SK-N-SH (cell line): Measurements from ENCODE around the gene DNAL4. TPM values are rescaled to one million over a fixed set of nuclear protein-coding genes. Genes with fewer than 3 reads are reported as not detected.
A peak's percentile ranks its signal among the peaks of the same experiment; 100 is the strongest.

ENCODE experiments used
- CTCF ChIA-PET: fragments of 300-600, 350-600 bp; formaldehyde crosslinking; extraction: SDS; loops from one replicate; lab custom pipeline; 2021; lab: Yijun Ruan, JAX
- POLR2A ChIA-PET: fragments of 350-600 bp; sonication (Branson Sonifier 250); formaldehyde crosslinking; extraction: SDS; loops from one replicate; lab custom pipeline; 2020; ENCODE audit warnings: antibody characterized with exemption, inconsistent platforms; lab: Yijun Ruan, JAX
- DNase-seq: peaks from one replicate; pipeline ENCODE4 v3.0.0; 2012
- H2AFZ ChIP-seq: fragments of 200-600 bp; sonication (generic); 2 replicates; pipeline ENCODE4 v1.8.1; 2016; ENCODE audit warnings: antibody characterized with exemption, mild to moderate bottlenecking, low read depth
- H3F3A ChIP-seq: fragments of 200-600 bp; sonication (generic); replicated peaks from 2 replicates; pipeline ENCODE3; 2016; ENCODE audit warnings: antibody characterized with exemption, mild to moderate bottlenecking; ENCODE audit not compliant: insufficient read depth
- H3K27ac ChIP-seq, 2 experiments: fragments of 200-500 bp in 1 of 2; fragments of 200-600 bp in 1 of 2; sonication (Bioruptor generic) in 1 of 2; sonication (generic), shearing (Covaris generic) in 1 of 2; 2 replicates each; pipeline versions ENCODE4 v1.5.1 to v1.6.1; 2014 to 2016; ENCODE audit warnings: low read depth in 2 of 2, inconsistent platforms in 1 of 2, low read length in 1 of 2, mild to moderate bottlenecking in 1 of 2, mixed read lengths in 1 of 2
- H3K27me3 ChIP-seq: fragments of 200-600 bp; sonication (generic), shearing (Covaris generic); 2 replicates; pipeline ENCODE4 v1.6.1; 2016; ENCODE audit warnings: mixed run types; ENCODE audit not compliant: insufficient read depth
- H3K36me3 ChIP-seq, 2 experiments: fragments of 200-500 bp in 1 of 2; fragments of 200-600 bp in 1 of 2; sonication (Bioruptor generic) in 1 of 2; sonication (generic) in 1 of 2; replicated peaks in 1 of 2; 2 replicates each; pipeline versions ENCODE3 to v1.5.1; 2014 to 2016; ENCODE audit warnings: low read length in 1 of 2, mild to moderate bottlenecking in 1 of 2; ENCODE audit not compliant: insufficient read depth in 2 of 2, control insufficient read depth in 1 of 2
- H3K4me1 ChIP-seq, 2 experiments: fragments of 200-500 bp in 1 of 2; fragments of 200-600 bp in 1 of 2; sonication (Bioruptor generic) in 1 of 2; sonication (generic), shearing (Covaris generic) in 1 of 2; 2 replicates each; pipeline versions ENCODE4 v1.5.1 to v1.6.1; 2014 to 2016; ENCODE audit warnings: low read depth in 1 of 2, low read length in 1 of 2, mixed run types in 1 of 2; ENCODE audit not compliant: insufficient read depth in 2 of 2, control insufficient read depth in 1 of 2
- H3K4me2 ChIP-seq: fragments of 200-600 bp; sonication (generic), shearing (Covaris generic); 2 replicates; pipeline ENCODE4 v1.6.1; 2017; ENCODE audit warnings: mixed run types
- H3K4me3 ChIP-seq, 2 experiments: fragments of 200-500 bp in 1 of 2; fragments of 200-600 bp in 1 of 2; sonication (Bioruptor generic) in 1 of 2; sonication (generic), shearing (Covaris generic) in 1 of 2; 2 replicates each; pipeline versions ENCODE4 v1.5.1 to v1.8.1; 2014 to 2016; ENCODE audit warnings: low read depth in 2 of 2, inconsistent platforms in 1 of 2, low read length in 1 of 2, mild to moderate bottlenecking in 1 of 2, mixed read lengths in 1 of 2, moderate library complexity in 1 of 2
- H3K79me2 ChIP-seq: fragments of 200-600 bp; sonication (generic); 2 replicates; pipeline ENCODE4 v1.8.1; 2017; ENCODE audit warnings: mild to moderate bottlenecking; ENCODE audit not compliant: insufficient read depth
- H3K9ac ChIP-seq: fragments of 200-600 bp; sonication (generic); 2 replicates; pipeline ENCODE4 v1.6.1; 2017; ENCODE audit warnings: mixed run types
- H3K9me2 ChIP-seq: fragments of 200-600 bp; sonication (generic); 2 replicates; pipeline ENCODE4 v1.6.1; 2017; ENCODE audit warnings: mixed run types
- H3K9me3 ChIP-seq: fragments of 200-600 bp; sonication (generic); 2 replicates; pipeline ENCODE4 v1.6.1; 2017; ENCODE audit warnings: mixed run types, mild to moderate bottlenecking, moderate library complexity
- H4K20me1 ChIP-seq: fragments of 200-600 bp; sonication (generic); 2 replicates; pipeline ENCODE4 v1.6.1; 2017; ENCODE audit warnings: mild to moderate bottlenecking, mixed run types; ENCODE audit not compliant: insufficient read depth
- EP300 ChIP-seq, 2 experiments: IDR thresholded peaks; 2 replicates each; pipeline versions ENCODE4 v1.4.0 to v1.6.1; 2012; ENCODE audit warnings: borderline replicate concordance in 1 of 2, low read depth in 1 of 2, low read length in 1 of 2
- FOSL2 ChIP-seq: IDR thresholded peaks from 2 replicates; pipeline ENCODE4 v1.4.0; 2012; ENCODE audit warnings: low read depth, mild to moderate bottlenecking, moderate library complexity, borderline replicate concordance
- GABPA ChIP-seq: IDR thresholded peaks from 2 replicates; pipeline ENCODE4 v1.4.0; 2012; ENCODE audit warnings: low read depth, mild to moderate bottlenecking
- NFIC ChIP-seq: IDR thresholded peaks from 2 replicates; pipeline ENCODE4 v1.4.0; 2012; ENCODE audit warnings: borderline replicate concordance
- NRF1 ChIP-seq: IDR thresholded peaks from 2 replicates; pipeline ENCODE4 v1.6.1; 2012; ENCODE audit warnings: low read depth, mild to moderate bottlenecking, low read length
- RAD21 ChIP-seq: IDR thresholded peaks from 2 replicates; pipeline ENCODE4 v1.6.1; 2012; ENCODE audit warnings: mild to moderate bottlenecking, low read length
- RCOR1 ChIP-seq: fragments of 150-350 bp; IDR thresholded peaks from 2 replicates; pipeline ENCODE4 v1.6.1; 2017; ENCODE audit warnings: antibody characterized with exemption, low read length
- RXRA ChIP-seq: IDR thresholded peaks from 2 replicates; pipeline ENCODE4 v1.4.0; 2012; ENCODE audit warnings: low read depth, mild to moderate bottlenecking, borderline replicate concordance
- SIN3A ChIP-seq: IDR thresholded peaks from 2 replicates; pipeline ENCODE4 v1.6.1; 2012; ENCODE audit warnings: low read depth, mild to moderate bottlenecking, low read length, moderate library complexity, borderline replicate concordance
- SMC3 ChIP-seq: IDR thresholded peaks from 2 replicates; pipeline ENCODE4 v1.6.1; 2012; ENCODE audit warnings: low read depth, low read length, improper control_type of control experiment
- TEAD4 ChIP-seq: IDR thresholded peaks from 2 replicates; pipeline ENCODE4 v1.4.0; 2012; ENCODE audit warnings: mild to moderate bottlenecking, borderline replicate concordance; ENCODE audit not compliant: insufficient read depth
- WGBS: methylation state at CpG from one replicate; pipeline ENCODE4 v1.1.6; 2017; ENCODE audit warnings: low lambda C conversion rate; 5-methylcytosine and 5-hydroxymethylcytosine counted together
- polyA plus RNA-seq, 3 experiments: library from polyadenylated mRNA; depleted of rRNA; stranded (reverse); fragments of >200 nt; gene quantifications; 2 replicates each; pipeline ENCODE4 v1.2.3, GENCODE V29; 2012
- TF ChIP-seq, protein P1 (sequence below): IDR thresholded peaks from 2 replicates; pipeline ENCODE4; 2012
- TF ChIP-seq, protein P2 (sequence below): fragments of 150-350 bp; IDR thresholded peaks from 2 replicates; pipeline ENCODE4 v1.6.1; 2016; ENCODE audit warnings: mild to moderate bottlenecking, low read depth, low read length
- TF ChIP-seq, protein P3 (sequence below): fragments of 200-600 bp; sonication (generic); IDR thresholded peaks from 2 replicates; pipeline ENCODE4 v1.6.1; 2017; ENCODE audit warnings: antibody characterized with exemption, mild to moderate bottlenecking, moderate library complexity

Gene DNAL4
- polyA plus RNA-seq, 1 of the 3 experiments (the other 2 are of a cell fraction) = 15.1 TPM

- TF ChIP-seq, protein P1, sequence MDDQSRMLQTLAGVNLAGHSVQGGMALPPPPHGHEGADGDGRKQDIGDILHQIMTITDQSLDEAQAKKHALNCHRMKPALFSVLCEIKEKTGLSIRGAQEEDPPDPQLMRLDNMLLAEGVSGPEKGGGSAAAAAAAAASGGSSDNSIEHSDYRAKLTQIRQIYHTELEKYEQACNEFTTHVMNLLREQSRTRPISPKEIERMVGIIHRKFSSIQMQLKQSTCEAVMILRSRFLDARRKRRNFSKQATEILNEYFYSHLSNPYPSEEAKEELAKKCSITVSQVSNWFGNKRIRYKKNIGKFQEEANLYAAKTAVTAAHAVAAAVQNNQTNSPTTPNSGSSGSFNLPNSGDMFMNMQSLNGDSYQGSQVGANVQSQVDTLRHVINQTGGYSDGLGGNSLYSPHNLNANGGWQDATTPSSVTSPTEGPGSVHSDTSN = no peak
- no peak for TF ChIP-seq SMC3
- TF ChIP-seq, all 33 proteins: peak for 0
Observed at GRCh38 chr22:38733724-38734381, 60.1 kb downstream of the DNAL4 start (continued).

GRCh38 chr22:38733329-38733723, 60.6 kb downstream of the DNAL4 start:
- H3K27me3 ChIP-seq = no peaks in the 10 kb centered on the region
- no peak overlapping the region; a peak in 1 of 4 replicates for H3K27ac ChIP-seq
- ChIA-PET POLR2A (no interaction called here), CTCF (interaction anchor here (0.6 to 2.3 kb wide), 10 partner anchors 8 to 35 kb away, joined by 3 to 15 read pairs (median 4); no protein-coding TSS in a partner anchor)
- H3K36me3 ChIP-seq = peaks cover 0 to 15% of the 10 kb centered on the region in 2 experiments
- no peaks in the 10 kb centered on the region for H4K20me1 ChIP-seq
- WGBS = no CpG with 5 or more reads among the region's 4 CpGs
- H3K4me1 ChIP-seq = no peaks in the 10 kb centered on the region; a peak in 1 of 4 replicates
- H3K4me2 ChIP-seq = no peak overlapping the region
- H3K79me2 ChIP-seq = no peaks in the 10 kb centered on the region
- H3K4me3 ChIP-seq = peak overlapping the region in 1 of 2 experiments; percentile 48; a peak in 1 of 4 replicates
- TF ChIP-seq, protein P2, sequence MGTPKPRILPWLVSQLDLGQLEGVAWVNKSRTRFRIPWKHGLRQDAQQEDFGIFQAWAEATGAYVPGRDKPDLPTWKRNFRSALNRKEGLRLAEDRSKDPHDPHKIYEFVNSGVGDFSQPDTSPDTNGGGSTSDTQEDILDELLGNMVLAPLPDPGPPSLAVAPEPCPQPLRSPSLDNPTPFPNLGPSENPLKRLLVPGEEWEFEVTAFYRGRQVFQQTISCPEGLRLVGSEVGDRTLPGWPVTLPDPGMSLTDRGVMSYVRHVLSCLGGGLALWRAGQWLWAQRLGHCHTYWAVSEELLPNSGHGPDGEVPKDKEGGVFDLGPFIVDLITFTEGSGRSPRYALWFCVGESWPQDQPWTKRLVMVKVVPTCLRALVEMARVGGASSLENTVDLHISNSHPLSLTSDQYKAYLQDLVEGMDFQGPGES = no peak
- TF ChIP-seq EP300 (IDR thresholded peaks at IDR 0.05; ENCODE audit: borderline replicate concordance in 1 of 2, low read depth in 1 of 2, low read length in 1 of 2) (no peak), RAD21 (peak; percentile 40), RCOR1 (no peak), RXRA (no peak), TEAD4 (no peak), GABPA (no peak), NRF1 (no peak), FOSL2 (no peak), NFIC (no peak), SIN3A (no peak)
- TF ChIP-seq, protein P3, sequence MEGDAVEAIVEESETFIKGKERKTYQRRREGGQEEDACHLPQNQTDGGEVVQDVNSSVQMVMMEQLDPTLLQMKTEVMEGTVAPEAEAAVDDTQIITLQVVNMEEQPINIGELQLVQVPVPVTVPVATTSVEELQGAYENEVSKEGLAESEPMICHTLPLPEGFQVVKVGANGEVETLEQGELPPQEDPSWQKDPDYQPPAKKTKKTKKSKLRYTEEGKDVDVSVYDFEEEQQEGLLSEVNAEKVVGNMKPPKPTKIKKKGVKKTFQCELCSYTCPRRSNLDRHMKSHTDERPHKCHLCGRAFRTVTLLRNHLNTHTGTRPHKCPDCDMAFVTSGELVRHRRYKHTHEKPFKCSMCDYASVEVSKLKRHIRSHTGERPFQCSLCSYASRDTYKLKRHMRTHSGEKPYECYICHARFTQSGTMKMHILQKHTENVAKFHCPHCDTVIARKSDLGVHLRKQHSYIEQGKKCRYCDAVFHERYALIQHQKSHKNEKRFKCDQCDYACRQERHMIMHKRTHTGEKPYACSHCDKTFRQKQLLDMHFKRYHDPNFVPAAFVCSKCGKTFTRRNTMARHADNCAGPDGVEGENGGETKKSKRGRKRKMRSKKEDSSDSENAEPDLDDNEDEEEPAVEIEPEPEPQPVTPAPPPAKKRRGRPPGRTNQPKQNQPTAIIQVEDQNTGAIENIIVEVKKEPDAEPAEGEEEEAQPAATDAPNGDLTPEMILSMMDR = peak; percentile 58
- H3K9ac ChIP-seq = no peak overlapping the region
- peak; percentile 74 for DNase-seq
- H2AFZ ChIP-seq = no peak overlapping the region
- H3F3A ChIP-seq = no peaks in the 10 kb centered on the region
- no peaks in the 10 kb centered on the region for H3K9me3 ChIP-seq
- H3K9me2 ChIP-seq = no peaks in the 10 kb centered on the region
